ENCODE results near the gene CDKAL1.
"Not testable (repeated sequence)": the region's sequence is repeated elsewhere in the genome, so short reads cannot be mapped to it uniquely, and the experiment has no call there.

Gene CDKAL1

GRCh38 chr6:20599302-20600051 is 65.2 kb downstream of the CDKAL1 start:
- no peak for DNase-seq

DNA sequence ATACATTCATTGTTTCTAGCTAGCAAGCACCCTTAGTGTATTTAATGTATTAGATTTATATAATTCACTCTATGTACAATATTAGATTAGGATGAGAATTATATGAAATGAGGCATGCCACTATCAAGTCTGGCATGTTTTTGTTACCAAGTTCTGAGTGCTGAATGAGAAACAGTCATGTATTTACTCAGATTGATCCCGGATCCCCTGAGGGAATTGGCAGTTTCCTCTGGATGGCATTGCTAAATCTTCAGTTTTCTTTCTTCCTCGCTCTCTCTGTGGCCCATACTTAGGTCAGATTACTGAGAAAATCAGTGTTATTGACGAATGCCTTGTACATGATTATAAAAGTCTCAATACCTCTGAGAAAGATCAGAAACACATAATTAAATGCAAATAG is 66.6 kb downstream of the CDKAL1 start:
- DNase-seq = no peak

DNA sequence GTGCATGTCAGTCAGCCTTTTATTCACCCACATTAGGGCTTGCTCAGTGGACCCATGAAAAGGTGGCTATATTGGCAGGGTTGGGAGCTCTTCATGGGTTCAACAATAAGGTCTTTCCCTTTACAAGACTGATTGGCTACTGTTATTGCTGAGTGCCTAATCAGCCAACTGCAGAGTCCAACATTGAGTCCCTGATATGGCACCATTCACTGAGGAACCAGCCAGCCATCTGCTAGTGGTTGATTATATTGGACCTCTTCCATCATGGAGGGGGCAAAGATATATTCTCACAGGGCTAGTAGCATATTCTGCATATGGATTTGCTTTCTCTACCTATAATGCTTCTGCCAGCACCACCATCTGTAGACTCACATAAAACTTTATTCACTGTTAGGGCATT is 69.9 kb downstream of the CDKAL1 start:
- no peak for DNase-seq

DNA sequence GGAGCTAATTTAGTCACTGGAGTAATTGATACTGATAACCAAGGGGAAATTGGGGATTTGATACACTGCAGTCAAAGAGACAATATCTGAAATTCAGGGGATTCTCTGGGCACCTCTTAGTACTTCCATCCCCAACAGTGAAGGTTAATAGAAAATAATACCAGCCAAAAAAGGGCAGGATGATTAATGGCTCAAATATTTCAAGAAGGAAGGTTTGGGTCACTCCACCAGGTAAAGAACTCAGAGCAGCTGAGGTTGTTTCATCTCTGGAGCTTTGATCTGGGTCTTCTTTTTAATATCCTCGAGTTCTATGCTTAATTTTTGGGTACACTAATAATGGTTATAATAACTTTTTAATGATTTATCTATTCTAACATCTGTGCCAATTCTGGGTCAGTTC is 70.8 kb downstream of the CDKAL1 start:
- DNase-seq = no peak

- DNase-seq = no peak
These were observed 71.3 kb downstream of the CDKAL1 start for GRCh38 chr6:20605581-20605980.

GRCh38 chr6:20606831-20607230 is 72.6 kb downstream of the CDKAL1 start:
- no peak for DNase-seq

DNA sequence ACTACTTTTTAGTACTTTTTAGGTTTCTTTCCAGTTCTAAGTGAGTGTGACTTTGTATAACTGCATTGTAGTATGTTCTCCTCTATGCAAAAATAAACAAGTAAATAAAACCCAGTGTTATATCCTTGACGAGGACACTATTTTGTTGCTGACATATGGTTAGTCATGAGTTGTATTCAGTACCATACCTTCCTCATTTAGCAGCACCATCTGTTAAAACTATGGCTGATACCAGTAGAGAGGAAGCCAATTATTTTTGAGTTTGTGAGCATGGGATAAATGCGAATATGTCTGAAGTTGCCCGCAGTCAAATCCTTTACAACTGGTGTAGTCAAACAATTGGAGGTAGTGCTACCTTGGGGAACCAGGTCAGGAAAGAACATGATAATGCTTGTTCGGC is 74.1 kb downstream of the CDKAL1 start:
- DNase-seq = no peak

- no peak for DNase-seq
These were observed 74.6 kb downstream of the CDKAL1 start for GRCh38 chr6:20608905-20609304.

DNA sequence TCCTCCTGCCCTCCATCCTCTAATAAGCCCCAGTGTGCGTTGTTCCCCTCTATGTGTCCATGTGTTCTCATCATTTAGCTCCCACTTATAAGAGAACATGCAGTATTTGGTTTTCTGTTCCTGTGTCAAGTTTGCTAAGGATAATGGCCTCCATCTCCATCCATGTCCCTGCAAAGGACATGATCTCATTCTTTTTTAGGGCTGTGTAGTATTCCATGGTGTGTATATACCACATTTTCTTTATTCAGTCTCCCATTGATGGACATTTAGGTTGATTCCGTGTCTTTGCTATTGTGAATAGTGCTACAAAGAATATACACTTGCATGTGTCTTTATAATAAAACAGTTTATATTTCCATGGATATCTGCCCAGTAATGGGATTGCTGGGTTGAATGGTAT is 75.7 kb downstream of the CDKAL1 start:
- DNase-seq = not testable (repeated sequence)

DNA sequence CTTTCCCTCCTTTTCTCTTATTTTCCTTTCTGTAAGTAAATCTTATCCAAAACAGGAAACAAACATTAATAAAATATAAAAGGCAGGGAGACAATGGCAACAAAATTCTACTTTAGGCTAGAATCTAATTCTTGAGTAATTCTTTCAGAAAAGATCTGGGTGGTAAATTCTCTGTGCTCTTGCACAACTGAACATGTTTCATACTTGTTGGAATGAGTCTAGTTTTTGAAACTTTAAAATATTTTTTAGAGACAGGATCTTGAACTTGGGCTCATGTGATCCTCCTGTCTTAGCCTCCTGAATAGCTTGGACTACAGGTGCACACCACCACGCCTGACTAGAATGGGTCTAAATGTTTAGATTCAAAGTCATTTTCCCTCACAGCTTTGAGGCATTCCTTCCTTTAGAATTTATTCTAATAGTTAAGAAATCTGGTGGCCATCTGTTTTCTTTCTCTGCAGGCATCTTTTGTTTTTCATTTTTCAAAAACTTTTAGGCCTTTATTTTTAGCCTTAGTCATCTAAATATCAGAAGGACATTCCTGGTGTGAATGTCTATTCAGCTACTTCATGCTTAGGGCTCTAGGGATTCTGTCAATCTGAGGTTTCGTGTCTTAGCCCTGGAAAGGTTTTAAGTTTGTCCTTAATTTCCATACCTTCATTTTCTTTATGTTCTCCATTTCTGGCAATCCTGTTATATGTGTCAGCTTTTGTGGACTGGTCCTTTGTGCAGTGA is 76.5 kb downstream of the CDKAL1 start:
- no peak for DNase-seq

- not testable (repeated sequence) for DNase-seq
These were observed 83.3 kb downstream of the CDKAL1 start for GRCh38 chr6:20617537-20617936.

- no peak for DNase-seq
These were observed 85.8 kb downstream of the CDKAL1 start for GRCh38 chr6:20620043-20620442.

- no peak for DNase-seq
These were observed 89.5 kb downstream of the CDKAL1 start for GRCh38 chr6:20623761-20624160.

DNA sequence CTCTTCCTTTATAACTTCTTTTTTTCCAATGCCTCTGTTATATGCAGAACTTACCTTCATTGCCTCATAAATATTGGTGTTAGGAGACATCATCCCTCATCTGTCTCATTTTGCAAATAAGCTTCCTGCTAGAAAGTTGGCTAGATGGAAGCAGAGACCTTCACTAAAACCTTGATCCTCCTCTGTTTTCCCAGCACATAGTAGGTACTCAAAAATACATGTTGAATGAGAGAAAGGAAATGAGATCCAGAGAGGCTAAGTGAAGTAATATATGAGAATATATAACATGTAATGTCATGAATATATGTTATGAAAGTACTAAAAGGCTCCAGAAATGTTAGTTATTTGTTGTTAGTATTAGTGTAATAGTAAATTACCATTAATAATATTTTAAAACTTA is 91.9 kb downstream of the CDKAL1 start:
- DNase-seq = no peak

DNA sequence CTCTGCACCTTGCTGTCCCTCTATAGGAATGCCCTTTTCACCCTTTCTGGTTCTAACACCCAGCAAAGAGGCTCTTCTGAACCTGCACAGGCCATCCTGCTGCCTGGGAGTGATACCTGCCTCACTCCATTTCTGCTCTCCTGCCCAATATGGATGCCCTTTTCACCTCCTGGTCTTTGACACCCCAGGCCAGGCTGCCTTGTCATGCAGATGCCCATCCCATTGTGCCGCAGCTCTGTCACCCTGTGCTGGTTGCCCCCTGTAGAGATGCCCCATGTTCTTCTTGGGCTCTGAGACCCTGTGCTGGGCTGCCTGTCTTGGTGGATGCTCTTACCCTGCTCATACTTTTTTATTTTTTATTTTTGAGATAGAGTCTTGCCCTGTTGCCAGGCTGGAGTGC is 95.3 kb downstream of the CDKAL1 start:
- no peak for DNase-seq

DNA sequence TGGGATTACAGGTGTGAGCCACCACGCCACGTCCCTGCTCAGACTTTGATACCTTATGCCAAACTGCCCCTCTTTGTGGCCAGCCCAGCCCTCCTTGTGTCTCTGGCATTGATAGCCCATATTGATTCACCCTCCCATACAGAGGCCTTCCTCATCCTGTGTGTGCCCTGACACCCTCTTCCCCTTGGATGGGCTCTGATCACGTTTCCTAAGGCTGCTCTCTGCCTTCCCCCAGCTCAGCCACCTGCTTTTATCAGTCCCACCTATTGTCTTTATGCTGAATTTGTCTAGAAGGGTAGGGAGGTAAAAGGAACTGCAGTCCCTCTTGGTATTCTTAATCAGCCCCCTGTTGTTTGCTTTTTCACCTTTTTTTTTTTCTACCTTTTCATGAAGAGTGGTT is 95.9 kb downstream of the CDKAL1 start:
- no peak for DNase-seq

GRCh38 chr6:20630617-20631548 is 96.6 kb downstream of the CDKAL1 start:
- DNase-seq = no peak

DNA sequence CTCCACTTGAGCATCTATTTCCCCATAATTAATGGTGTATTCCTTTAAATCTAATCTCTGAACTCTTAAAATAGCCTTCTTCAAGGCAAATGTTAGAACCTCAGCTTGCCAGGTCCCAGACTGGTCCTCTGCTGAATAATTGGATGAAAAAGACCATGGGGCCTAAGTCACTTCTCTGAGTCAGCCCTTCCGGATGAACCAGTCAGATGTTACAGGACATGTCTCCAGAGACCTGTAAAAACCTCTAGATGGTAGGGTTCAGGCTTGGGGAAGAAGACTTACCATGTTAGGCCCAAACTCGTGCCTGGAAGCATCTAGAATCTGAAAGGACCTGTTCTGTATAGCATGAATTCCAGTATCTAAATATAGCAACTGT is 97.3 kb downstream of the CDKAL1 start:
- DNase-seq = no peak

DNA sequence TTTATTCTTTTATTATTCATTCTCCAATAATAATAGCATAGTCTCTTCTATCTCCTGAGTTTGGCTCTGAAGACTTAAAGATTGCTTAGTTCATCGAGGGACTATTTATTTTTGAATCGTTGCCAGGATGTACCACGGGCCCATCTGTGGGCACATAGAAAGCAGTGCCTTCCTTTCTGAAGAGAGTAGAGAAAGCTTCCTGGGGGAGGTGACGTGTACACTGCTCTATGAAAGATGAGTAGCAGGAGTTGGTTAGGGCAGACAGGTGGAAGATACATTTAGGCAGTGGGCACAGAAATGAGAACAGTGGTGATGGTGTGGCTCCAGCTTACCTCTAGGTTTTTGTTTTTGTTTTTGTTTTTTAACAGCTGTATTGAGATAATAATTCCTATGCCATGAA is 98.4 kb downstream of the CDKAL1 start:
- DNase-seq = no peak

DNA sequence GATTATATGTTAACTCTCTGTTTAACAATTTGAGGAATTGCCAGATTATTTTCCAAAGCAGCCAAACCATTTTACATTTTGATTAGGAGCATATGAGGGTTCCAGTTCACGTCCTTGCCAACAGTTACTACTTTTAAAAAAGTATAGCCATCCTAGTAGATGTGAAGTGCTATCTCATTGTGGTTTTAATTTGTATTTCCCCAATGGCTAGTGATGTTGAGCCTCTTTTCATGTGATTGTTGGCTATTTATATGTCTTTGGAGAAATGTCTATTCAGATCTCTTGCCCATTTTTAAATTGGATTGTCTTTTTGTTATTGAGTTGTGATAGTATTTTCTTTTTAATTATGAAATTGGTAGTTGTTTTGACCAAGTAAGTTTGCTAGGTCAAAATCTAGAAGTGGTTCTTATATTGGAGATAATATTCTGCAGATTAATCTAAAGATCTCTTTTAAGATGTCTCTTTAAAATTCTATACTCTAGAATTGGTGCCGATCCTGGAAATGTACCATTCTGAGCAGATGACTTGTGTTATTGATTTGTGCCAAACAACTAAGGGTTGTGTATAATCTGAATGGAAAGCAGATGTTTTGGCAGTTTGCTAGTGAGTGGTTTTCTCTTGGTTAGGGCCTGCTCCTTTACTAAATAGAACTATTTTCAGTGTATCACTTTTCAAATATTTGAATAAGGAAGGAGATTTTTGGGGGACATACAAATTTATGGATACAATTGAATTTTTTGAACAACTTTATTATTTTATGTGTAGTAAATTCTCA is 99.5 kb downstream of the CDKAL1 start:
- DNase-seq = no peak

DNA sequence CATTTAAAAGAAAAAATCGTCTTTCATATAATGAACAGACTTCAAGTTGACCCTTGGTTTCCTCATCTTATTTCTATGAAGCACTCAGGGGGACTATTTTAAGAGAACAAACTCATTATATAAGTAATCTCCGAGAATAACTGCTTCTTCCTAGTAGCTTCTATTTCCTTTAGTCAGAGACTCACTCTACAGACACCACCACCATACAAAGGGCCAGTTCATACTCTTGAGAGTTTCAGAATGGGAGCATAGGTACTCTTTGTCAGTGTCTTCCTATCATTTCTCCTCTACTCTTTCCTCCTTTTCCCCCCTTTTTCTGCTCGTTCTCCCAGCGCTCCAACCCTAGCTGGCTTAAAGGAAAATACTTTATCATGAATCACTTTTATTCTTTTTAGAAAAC is 104.9 kb downstream of the CDKAL1 start:
- DNase-seq = no peak

- DNase-seq = no peak
These were observed 105.9 kb downstream of the CDKAL1 start for GRCh38 chr6:20640181-20640580.

DNA sequence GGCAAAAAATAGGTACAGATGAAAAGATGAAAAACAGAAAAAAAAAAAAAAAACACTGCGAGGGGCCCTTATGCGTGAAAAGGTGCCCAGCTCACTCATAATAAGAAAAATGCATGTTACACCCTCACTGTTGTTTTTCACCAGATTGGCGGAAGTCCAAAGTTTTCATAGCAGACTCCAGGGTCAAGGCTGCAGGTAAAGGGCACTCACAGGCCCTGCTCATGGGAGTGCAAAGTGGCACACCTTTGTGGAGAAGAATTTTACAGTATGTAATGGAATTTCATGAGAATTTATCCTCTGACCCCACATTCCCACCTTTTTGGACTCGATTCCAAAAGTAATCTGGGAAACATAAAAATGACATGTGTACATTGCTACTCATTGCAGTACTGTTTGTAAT is 108.2 kb downstream of the CDKAL1 start:
- no peak for DNase-seq

Data from stimulated activated CD4-positive, alpha-beta T cell treated with anti-CD3 and anti-CD28 coated beads, Interleukin-12 subunit alpha, Interleukin-12 subunit beta, amount 100 ng/mL, for 4 hours (primary cell).